Activated CD8-positive, alpha-beta memory T cell treated with anti-CD3 and anti-CD28 coated beads, Interleukin-2, amount 10 ng/mL, durations not matched to agents 7 days and 5 days (primary cell): ENCODE results near the gene DLGAP1. TPM values are rescaled to one million over a fixed set of nuclear protein-coding genes. Genes with fewer than 3 reads are reported as not detected.

Source experiments
- ATAC-seq: fragments of 150-1000 bp; cut with Tn5 transposase; one replicate; pipeline ENCODE4 v1.10.0; 2021; ENCODE audit warnings: moderate library complexity
- CTCF ChIA-PET: fragments of 350-600 bp; sonication (Branson Sonifier 250); formaldehyde crosslinking; loops from one replicate; lab custom pipeline; 2021; ENCODE audit warnings: antibody characterized with exemption; lab: Charles Lee
- DNase-seq: peaks from one replicate; pipeline ENCODE4 v3.0.0-alpha.2; 2020
- H3K27ac Mint-ChIP-seq: one replicate; pipeline ENCODE4 v1.8.0; 2021; ENCODE audit warnings: mild to moderate bottlenecking, mixed read lengths
- H3K27me3 Mint-ChIP-seq: one replicate; pipeline ENCODE4 v1.8.0; 2021; ENCODE audit warnings: mixed read lengths
- H3K36me3 Mint-ChIP-seq: one replicate; pipeline ENCODE4 v1.8.0; 2021; ENCODE audit warnings: mild to moderate bottlenecking, mixed read lengths
- H3K4me1 Mint-ChIP-seq: one replicate; pipeline ENCODE4 v1.8.0; 2021; ENCODE audit warnings: mixed read lengths
- H3K4me3 Mint-ChIP-seq: one replicate; pipeline ENCODE4 v1.8.0; 2021; ENCODE audit warnings: mild to moderate bottlenecking, moderate library complexity, mixed read lengths
- H3K9me3 Mint-ChIP-seq: one replicate; pipeline ENCODE4 v1.8.0; 2022; ENCODE audit warnings: low read depth, mixed read lengths
- total RNA-seq, 2 experiments: library from RNA; stranded (reverse); gene quantifications; one replicate each; pipeline ENCODE4 v1.2.3, GENCODE V29; 2021

The DLGAP1 gene
- total RNA-seq, 2 experiments from 2014 or later: not detected

DNA sequence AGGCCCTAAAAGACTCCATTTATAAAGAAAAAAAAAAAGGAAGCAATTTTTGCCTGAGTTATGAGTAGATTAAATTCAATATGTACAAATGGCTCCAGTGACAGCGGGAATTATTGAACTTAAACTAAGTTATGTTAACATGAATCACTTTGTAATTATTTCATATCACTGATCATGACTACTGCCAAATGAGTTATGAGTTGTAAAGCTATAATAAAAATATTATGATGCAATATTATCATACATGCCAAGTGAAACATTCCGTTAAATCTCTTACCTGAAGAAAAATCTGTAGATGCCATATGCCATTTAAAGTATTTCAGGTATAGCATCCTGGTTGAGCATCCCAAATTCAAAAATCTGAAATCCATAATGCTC, 217.5 kb downstream of the DLGAP1 start:
- Mint-ChIP-seq H3K9me3 (peaks cover 3% of the 10 kb centered on the region), H3K4me3 (no peak overlapping the region), H3K4me1 (no peaks in the 10 kb centered on the region), H3K27ac (no peak overlapping the region), H3K36me3 (no peaks in the 10 kb centered on the region), H3K27me3 (no peaks in the 10 kb centered on the region)
- no peak for DNase-seq
- no peak for ATAC-seq
- CTCF ChIA-PET: no interaction called here

DNA sequence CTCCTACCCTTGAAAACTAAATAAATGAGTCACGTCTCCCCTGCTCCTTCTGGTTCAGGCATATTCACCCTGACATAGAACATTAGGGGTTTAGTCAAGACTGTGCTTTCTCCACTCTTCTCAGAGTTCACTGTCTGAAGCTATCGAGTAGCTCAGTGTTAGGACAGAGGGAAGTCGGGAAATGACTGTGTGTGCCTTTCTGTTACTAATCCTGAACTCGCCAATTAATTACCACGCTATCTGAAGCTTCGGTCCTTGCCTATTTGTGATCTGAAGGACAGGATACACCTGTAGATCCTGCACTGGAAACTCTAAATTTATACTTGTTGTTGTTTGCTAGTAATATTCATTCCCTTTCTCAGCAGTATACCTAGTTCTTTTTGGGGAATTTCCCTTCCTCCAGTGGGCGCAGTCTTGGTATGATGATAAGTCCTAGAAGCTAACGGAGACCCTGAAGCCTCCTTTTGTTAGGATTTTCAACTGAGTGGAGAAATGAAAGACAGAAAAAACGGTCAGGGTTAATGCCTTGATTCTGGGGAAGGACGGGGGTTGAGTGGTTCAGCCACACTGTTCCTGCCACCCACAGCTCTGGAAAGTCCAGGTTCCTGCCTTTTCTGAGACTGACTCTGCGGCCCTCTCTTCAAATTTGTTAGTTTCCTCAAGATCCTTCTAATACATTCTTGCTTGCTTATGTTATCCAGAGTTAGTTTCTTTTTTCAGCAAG, 218.0 kb downstream of the DLGAP1 start:
- CTCF ChIA-PET: no interaction called here
- no peaks in the 10 kb centered on the region for H3K36me3 Mint-ChIP-seq
- DNase-seq (no peak), ATAC-seq (no peak)
- no peak overlapping the region for H3K27ac Mint-ChIP-seq
- H3K9me3 Mint-ChIP-seq: peaks cover 2% of the 10 kb centered on the region
- no peak overlapping the region for H3K4me3 Mint-ChIP-seq
- no peaks in the 10 kb centered on the region for H3K4me1 Mint-ChIP-seq
- H3K27me3 Mint-ChIP-seq: no peaks in the 10 kb centered on the region

- DNase-seq (no peak), ATAC-seq (no peak)
- Mint-ChIP-seq H3K27me3 (no peaks in the 10 kb centered on the region), H3K4me1 (no peaks in the 10 kb centered on the region), H3K27ac (no peak overlapping the region), H3K4me3 (no peak overlapping the region), H3K9me3 (peaks cover 4% of the 10 kb centered on the region), H3K36me3 (no peaks in the 10 kb centered on the region)
- CTCF ChIA-PET: no interaction called here
These were observed 221.6 kb downstream of the DLGAP1 start for GRCh38 chr18:4233468-4233867.

GRCh38 chr18:4232656-4233055, 222.5 kb downstream of the DLGAP1 start:
- Mint-ChIP-seq H3K27ac (no peak overlapping the region), H3K4me3 (no peak overlapping the region), H3K36me3 (no peaks in the 10 kb centered on the region), H3K27me3 (no peaks in the 10 kb centered on the region), H3K9me3 (peaks cover 7% of the 10 kb centered on the region), H3K4me1 (no peaks in the 10 kb centered on the region)
- ATAC-seq (no peak), DNase-seq (no peak)
- CTCF ChIA-PET: no interaction called here

DNA sequence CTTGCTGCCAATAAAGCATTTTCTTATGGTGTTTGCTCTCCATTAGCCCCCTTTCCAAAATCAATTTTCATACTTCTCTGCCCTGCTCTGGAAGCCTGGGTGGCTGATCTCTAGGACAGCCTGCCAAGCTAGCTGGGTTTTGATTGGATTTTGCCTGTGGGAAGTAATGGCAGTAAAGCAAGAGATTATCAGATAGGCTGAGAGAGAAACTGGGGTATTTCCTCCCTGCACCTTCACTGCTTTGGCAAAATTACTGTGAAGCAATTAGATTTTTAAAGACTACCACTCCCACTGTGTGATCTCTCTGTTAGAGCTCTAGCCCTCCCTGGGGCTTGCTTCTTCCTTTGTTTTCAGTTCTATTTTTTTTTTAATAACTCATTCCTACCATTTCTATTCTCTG, 223.8 kb downstream of the DLGAP1 start:
- Mint-ChIP-seq H3K27ac (no peak overlapping the region), H3K4me3 (no peak overlapping the region), H3K4me1 (no peaks in the 10 kb centered on the region), H3K27me3 (no peaks in the 10 kb centered on the region), H3K36me3 (no peaks in the 10 kb centered on the region), H3K9me3 (peaks cover 5% of the 10 kb centered on the region)
- no peak for DNase-seq
- no peak for ATAC-seq
- CTCF ChIA-PET: interaction anchor here (0.7 kb wide), 1 partner anchor 67 kb away, joined by 3 read pairs; no protein-coding TSS in a partner anchor

DNA sequence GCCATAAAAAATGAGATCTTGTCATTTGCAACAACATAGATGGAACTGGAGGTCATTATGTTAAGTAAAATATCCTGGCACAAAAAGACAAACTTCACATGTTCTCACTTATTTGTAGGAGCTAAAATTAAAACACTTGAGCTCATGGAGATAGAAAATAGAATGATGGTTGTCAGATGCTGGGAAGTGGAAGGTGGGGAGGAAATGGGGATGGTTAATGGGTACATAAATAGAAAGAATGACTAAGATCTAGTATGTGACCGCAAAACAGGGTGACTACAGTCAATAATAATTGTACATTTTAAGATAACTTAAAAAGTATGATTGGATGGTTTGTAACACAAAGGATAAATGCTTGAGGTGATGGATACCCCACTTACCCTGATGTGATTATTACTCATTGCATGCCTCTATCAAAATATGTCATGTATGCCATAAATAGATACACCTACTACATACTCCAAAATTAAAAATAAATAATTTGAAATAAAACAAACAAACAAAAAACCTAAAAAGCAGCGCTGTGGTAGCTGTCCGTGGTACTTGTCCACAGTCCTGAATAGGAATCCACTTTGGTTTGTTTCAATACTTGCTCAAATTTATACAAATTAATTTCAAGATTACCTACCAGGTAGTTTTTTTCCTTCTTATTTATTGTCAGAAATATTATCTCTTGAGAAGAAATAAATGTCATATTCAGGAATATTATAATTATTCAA, 224.5 kb downstream of the DLGAP1 start:
- H3K36me3 Mint-ChIP-seq: no peaks in the 10 kb centered on the region
- H3K9me3 Mint-ChIP-seq: peaks cover 5% of the 10 kb centered on the region
- CTCF ChIA-PET: no interaction called here
- H3K27me3 Mint-ChIP-seq: no peaks in the 10 kb centered on the region
- H3K4me1 Mint-ChIP-seq: no peaks in the 10 kb centered on the region
- H3K27ac Mint-ChIP-seq: no peak overlapping the region
- ATAC-seq (no peak), DNase-seq (no peak)
- no peak overlapping the region for H3K4me3 Mint-ChIP-seq

GRCh38 chr18:4224031-4224704, 230.9 kb downstream of the DLGAP1 start:
- Mint-ChIP-seq H3K4me1 (no peaks in the 10 kb centered on the region), H3K27me3 (no peaks in the 10 kb centered on the region), H3K4me3 (no peak overlapping the region), H3K27ac (no peak overlapping the region), H3K36me3 (no peaks in the 10 kb centered on the region), H3K9me3 (peaks cover 11% of the 10 kb centered on the region)
- ATAC-seq (no peak), DNase-seq (no peak)
- CTCF ChIA-PET: no interaction called here

- H3K4me3 Mint-ChIP-seq: no peak overlapping the region
- no peaks in the 10 kb centered on the region for H3K36me3 Mint-ChIP-seq
- no peaks in the 10 kb centered on the region for H3K4me1 Mint-ChIP-seq
- ATAC-seq (no peak), DNase-seq (no peak)
- CTCF ChIA-PET: no interaction called here
- peaks cover 3% of the 10 kb centered on the region for H3K9me3 Mint-ChIP-seq
- no peak overlapping the region for H3K27ac Mint-ChIP-seq
- H3K27me3 Mint-ChIP-seq: no peaks in the 10 kb centered on the region
These were observed 243.8 kb downstream of the DLGAP1 start for GRCh38 chr18:4211111-4211837.

DNA sequence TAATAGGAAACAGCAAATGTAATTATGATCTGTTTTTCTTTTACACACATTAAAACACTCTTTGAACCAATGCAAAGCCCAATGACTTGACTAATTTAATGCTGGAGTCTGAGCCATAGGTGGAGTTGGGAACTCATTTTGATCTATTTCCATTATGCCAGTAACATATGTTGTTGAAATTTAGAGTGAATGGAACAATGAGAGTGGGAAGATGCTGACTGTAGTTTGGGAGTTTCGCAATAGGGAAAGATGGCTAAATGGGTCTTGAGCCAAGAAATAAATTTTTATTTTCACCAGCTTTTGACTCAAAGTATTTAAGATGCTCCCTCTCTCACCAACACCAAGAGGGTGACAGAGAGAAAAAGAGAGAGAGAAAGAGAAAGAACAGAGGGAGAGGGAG, 246.7 kb downstream of the DLGAP1 start:
- Mint-ChIP-seq H3K27ac (no peak overlapping the region), H3K4me3 (no peak overlapping the region), H3K27me3 (no peaks in the 10 kb centered on the region), H3K4me1 (no peaks in the 10 kb centered on the region), H3K36me3 (no peaks in the 10 kb centered on the region), H3K9me3 (no peaks in the 10 kb centered on the region)
- DNase-seq: no peak
- CTCF ChIA-PET: no interaction called here
- ATAC-seq: no peak

- CTCF ChIA-PET: no interaction called here
- DNase-seq (no peak), ATAC-seq (no peak)
- H3K4me1 Mint-ChIP-seq: no peaks in the 10 kb centered on the region
- H3K27me3 Mint-ChIP-seq: no peaks in the 10 kb centered on the region
- no peak overlapping the region for H3K27ac Mint-ChIP-seq
- no peak overlapping the region for H3K4me3 Mint-ChIP-seq
- H3K36me3 Mint-ChIP-seq: no peaks in the 10 kb centered on the region
- H3K9me3 Mint-ChIP-seq: no peaks in the 10 kb centered on the region
These were observed 247.6 kb downstream of the DLGAP1 start for GRCh38 chr18:4207383-4207985.

GRCh38 chr18:4204438-4204720, 250.7 kb downstream of the DLGAP1 start:
- peaks cover 3% of the 10 kb centered on the region for H3K9me3 Mint-ChIP-seq
- ATAC-seq: no peak

DNA sequence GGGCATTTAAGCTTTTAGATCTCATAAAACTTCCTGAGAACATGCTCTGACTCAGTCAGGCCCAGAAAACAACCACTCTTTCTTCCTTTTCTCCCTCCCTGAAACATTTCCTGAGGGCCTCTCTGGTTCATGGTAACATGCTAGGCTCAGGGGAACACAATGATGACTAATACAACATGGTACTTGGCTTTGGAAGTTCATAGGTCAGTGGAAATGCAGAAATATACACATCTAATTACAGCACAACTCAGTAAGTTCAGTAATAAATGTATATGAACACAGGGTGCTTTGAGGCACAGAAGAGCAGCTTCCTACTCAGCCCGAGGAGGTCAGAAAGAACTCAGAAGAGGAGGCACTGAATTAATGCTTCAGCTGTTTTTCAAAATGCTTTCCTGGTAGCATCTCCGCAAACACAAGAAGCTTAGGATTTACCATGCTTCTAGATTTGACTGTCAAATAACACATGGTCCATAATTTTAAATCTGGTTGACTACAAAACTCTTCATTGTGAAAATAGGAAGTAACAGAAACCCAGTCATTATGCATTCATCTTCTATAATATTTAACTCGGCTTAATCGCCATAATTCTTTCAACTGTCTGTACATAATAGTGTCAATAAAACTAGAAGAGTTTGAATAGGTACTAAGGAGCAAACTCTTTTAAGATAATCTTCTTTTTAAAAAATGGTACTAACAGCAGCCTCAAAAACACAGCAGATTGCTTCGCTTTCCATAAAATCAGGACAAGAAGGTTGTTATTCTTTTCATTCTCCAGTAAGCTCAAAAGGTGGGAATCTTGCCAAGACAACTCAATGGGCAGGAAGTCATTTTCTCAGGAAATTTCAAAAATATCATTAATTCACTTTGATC, 251.3 kb downstream of the DLGAP1 start:
- no peak overlapping the region for H3K4me3 Mint-ChIP-seq
- ATAC-seq (no peak), DNase-seq (no peak)
- H3K9me3 Mint-ChIP-seq: peaks cover 3% of the 10 kb centered on the region
- no peaks in the 10 kb centered on the region for H3K4me1 Mint-ChIP-seq
- CTCF ChIA-PET: interaction anchor here (0.6 kb wide), 1 partner anchor 881 kb away, joined by 3 read pairs; no protein-coding TSS in a partner anchor
- no peaks in the 10 kb centered on the region for H3K27me3 Mint-ChIP-seq
- no peaks in the 10 kb centered on the region for H3K36me3 Mint-ChIP-seq
- H3K27ac Mint-ChIP-seq: no peak overlapping the region

More at GRCh38 chr18:4204438-4204720, 250.7 kb downstream of the DLGAP1 start:
- Mint-ChIP-seq H3K27ac (no peak overlapping the region), H3K36me3 (no peaks in the 10 kb centered on the region), H3K4me1 (no peaks in the 10 kb centered on the region), H3K4me3 (no peak overlapping the region), H3K27me3 (no peaks in the 10 kb centered on the region)
- DNase-seq: no peak
- CTCF ChIA-PET: no interaction called here
